GM18867 (cell line): ENCODE results near the gene MFSD2A.
A peak's percentile ranks its signal among the peaks of the same experiment; 100 is the strongest.
"Not testable (repeated sequence)": the region's sequence is repeated elsewhere in the genome, so short reads cannot be mapped to it uniquely, and the experiment has no call there.

Source experiments
- ATAC-seq: cut with Tn5 transposase; IDR thresholded peaks from one replicate; pipeline ENCODE4 v1.9.1; 2021; ENCODE audit warnings: mild to moderate bottlenecking, moderate library complexity; ENCODE audit not compliant: unreplicated experiment

MFSD2A gene

DNA sequence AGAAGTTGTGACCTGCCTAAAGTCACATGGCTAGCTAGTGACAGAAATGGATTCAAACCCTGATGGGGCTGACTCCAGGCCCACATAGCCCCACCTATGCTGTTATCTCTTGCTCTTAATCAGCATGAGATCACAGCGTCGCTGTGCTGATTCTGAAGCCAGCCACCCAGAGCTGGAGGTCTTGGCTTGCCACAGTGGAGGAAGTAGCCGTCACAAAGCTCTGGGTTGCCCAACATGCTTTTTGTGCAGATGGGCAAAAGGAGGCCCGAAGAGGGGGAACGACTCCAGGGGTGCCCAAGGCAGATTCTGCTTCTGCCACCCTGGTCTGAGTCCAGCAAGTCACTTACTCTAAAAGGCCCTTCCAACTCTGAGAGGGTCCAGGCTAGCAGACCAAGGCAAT lies 14.7 kb upstream of the MFSD2A start:
- ATAC-seq, result no peak

DNA sequence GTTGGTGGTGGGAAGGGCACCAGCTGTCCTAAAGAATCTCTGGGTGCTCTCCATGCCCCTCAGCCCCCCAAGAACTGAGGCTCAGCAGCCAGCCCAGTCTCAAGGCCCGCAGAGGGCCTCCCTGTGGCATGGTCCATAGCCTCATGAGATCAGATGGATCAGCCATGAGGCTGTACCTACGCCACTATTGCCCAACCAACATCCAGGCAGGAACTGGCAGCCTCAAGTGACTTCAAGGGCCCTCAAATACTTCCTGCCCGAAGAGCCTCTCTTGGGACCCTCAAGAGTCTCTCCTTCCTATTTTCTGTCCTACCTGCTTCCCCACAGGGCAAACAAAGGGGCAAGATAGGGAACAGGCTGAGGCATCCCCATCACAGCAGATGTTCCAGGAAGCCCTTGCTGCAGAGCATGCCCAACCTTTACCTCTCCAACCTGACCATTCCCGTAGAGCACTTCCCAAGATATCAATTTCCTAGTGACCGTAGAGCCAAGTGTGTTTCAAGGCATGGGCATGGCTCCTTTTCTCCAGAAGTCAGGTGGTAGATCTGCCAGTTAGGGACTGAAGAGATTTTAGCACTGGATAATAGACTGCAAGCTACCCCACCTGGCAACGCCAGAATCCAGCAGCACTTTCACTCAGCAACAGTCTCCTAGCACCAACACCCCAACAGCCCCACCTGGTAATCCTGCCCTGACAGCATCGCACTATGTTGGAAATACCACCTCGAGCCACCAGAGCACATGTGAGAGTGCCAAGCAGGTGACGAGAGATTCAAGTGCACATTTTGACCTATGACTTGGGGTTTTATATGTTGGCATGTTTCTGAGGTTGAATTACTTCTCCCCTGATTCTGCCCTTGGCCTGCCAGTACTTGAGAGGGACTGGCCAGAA lies 13.7 kb upstream of the MFSD2A start:
- no peak for ATAC-seq

DNA sequence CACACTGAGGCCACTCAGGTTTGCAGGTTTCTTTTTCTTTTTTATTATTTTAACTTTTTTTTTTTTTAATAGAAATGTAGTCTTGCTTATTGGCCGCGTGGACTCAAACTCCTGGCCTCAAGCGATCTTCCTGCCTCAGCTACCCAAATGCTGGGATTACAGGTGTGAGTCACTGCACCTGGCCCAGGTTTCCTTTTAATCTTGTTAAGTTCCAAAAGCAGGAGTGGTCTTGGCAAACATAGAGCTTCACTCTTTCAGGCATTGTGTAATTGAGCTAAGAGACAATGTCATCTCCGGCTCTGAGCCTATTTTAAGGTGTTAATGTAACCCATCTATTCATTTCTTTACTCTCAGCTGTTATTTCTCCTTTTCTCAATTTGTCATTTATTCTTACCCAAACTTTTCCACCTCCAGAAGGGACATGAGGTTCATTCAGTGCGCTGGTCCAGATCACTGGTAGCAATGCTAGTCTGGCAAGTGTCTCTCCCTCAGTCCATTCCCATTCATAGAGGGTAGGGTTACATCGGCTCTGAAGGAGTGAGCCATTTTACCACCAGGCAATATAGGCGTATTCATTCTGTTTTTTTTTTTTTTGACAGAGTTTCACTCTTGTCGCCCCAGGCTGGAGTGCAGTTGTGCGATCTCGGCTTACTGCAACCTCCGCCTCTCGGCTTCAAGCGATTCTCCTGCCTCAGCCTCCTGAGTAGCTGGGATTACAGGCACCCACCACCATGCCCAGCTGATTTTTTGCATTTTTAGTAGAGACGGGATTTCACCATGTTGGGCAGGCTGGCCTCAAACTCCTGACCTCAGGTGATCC lies 11.3 kb upstream of the MFSD2A start:
- ATAC-seq, result no peak

DNA sequence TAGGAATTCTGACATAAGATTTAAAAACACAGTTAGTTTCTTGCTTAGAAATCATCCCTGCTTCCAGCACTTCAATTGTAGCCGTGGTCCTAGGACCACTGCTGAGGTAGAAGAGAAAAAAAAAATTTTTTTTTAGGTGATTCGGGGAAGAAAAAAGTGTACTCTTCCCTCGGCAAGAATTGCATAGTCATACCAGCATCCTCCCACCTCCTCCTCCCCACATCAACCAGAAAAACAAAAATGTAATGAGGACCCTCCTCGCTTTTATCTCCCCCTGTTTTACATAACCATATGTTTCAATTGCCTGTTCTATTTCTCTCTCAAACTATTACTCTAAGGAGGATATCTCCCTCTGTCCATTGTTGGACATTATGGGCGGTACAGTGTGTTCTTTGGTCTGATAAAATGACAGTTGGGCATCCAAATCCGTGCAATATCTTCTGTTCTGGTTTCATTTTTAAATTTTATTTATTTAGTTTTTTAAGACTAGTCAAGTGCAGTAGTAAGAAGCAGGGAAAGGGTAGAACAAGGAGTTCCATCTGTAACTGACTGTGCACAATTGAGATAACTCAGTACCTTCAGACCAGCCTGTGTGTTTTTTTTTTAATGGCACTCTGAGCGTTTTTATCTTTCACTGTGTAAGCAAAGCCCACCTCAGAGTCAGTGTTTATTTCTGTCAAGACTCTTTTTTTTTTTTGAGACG lies 10.4 kb upstream of the MFSD2A start:
- no peak for ATAC-seq

DNA sequence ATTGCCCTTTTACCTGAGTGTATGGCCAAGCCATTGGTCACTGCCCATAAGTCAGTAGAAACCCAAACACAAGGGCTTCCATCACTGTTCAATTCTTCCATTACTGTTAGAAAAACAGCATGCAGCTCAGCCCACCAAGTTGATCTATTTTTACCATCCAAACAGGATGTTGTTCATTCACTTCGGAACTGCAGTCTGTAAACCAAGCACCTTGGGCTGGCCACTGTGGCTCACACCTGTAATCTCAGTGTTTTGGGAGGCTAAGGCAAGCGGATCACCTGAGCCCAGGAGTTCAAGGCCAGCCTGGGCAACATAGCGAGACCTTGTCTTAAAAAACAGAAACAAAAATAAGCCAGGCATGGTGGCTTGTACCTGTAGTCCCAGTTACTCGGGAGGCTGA lies 8.7 kb upstream of the MFSD2A start:
- no peak for ATAC-seq

DNA sequence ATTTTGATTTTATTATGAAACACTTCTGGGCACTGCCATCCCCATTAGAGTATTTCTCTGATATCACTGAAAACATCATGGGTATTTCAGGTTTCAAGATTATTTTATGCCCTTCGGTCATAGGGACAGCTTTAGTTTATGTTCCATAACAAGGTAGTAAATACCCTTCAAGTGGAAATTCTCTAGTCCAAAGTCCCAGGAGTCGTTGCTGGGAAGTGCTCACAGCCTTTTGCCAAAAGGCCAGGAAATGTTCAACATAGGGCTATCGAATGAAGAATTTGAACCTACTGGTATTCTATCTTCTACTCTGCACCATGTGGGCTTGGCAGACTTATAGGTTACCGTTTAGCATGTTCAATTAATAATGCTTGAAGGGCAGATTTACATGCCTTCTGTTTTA lies 7.7 kb upstream of the MFSD2A start:
- no peak for ATAC-seq

DNA sequence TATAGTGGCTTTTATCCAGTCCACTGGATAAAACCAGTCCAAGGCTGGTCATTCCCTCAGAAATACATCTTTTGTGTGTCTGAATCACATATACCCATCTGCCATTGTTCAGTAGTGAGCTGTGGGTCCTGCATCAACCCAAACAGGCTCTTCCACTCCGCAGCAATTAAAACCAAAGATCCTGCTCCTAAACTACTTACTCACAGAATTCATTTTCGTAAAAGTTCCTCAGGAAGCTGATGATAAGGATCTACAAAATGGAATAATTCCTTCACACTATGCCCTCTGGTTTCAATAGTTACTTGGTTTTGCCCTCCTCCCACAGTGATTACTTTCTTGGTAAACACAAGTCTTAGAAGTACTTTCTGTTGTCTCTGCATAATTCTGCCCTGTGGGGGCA lies 5.1 kb upstream of the MFSD2A start:
- no peak for ATAC-seq

DNA sequence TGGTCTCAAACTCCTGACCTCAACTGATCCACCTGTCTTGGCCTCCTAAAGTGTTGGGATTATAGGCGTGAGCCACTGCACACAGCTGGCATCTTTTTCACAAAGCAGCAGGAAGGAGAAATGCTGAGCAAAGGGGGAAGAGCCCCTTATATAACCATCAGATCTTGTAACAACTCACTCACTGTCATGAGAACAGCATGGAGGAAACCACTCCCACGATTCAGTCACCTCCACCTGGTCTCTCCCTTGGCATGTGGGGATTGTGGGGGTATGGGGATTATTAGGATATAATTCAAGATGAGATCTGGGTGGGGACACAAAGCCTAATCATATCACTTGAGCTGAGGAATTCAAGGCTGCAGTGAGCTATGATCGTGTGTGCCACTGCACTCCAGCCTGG lies 3.0 kb upstream of the MFSD2A start:
- ATAC-seq, result no peak

DNA sequence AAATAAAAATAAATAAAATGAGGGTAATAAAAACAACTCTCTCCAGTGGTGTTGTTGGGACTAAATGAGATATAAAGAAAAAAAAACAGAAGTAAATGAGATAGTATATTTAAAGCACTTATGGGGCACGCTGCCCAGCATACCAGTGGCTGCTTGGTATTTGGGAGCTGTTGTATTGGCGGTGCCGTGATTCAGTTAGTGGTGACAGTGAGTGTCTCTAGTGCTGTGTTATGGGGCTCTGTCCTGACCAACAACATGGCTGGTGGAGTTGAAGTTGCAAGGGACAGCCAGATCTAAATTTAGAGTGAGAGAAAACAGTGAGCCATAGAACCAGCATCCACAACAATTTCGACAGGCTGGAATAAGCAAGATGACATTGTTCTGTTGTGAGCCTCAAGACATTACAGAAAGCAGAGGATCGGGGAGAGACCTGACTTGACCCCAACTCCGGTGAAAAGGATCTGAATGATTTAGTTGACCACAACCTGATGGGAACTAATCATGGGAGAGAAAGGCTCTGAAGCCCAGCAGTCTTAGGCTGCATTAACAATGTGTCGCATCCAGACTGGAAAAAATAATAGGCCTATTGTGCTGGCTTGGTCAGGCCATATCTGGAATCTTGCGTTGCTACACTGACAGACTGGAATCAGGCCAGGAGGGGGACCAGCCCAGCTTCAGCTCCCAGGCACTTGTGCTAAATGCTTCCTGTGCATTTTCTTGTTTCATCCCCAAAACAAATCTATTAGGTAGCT lies 2.4 kb upstream of the MFSD2A start:
- ATAC-seq, result no peak

DNA sequence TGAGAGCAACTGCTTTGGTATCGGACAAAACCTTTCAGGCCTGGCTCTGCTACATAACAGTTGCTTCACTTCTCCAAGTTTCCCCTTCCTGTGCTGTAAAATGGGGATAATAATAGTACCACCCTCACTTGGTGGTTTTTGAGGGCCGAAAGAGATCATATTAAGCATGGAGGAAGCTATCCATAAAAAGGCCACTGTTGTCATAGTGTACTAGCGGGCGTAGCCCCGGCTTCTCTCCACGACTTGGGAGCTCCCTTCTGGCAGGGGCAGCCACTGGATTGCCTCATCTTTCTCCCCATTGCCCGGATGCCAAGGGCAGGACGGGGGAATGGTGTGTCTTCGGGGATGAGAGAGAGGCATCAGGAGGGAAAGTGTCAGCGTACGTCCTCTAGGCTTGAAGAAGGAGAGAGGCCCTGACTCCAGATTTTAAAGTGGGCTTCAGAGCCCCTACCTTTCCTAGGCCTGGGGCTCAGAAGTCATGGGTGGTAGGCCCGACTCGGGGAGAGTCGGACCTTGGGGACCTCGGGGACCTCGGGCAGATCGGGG lies 548 bp upstream of the MFSD2A start:
- no peak for ATAC-seq

DNA sequence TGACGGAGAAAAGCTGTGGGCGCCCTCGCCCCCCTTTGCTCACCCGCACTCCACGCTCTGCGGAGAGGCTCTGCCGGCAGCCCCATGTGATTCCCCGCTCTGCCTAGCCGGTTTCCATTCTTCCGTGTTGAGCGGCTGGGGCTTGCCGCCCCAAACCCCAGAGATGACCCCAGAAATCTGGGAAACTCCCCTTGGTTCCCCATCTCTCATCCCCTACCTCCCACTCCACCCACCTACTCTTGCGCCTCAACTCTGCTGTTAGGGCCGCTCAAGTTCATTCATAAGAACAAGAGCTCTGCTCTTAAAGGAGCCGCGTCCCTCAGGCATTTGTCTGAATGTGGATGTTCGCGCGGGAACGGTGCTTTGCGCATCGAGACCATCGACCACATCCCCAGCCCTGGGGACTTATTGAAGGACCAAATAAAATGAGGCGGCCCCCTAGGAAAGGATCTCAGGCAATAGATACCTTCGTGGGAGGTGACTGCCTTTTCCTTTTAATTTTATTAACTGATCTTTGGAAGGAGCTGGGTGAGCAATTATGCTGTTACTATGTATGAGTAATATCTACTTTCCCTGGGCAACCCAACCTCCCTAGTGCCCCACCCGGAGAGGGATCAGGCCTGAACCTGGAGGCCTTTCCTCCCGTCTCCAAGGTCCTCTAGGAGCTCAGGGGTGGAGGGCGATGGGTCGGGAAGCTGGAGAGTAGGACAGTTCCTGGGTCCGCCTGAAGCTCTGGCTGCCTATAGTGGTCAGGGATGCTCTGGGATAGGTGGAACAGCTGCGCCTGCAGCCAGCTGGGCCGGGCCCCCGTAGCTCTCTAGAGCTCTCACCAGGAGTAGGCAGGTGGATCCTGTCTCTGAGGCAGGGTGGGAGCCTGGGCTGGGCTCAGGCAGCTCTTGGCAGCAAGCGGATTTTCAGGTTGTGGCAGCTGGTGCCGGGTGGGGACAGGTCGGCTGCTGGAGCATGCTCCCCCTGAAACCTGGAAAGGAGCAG lies 898 bp downstream of the MFSD2A start:
- ATAC-seq, result peak; percentile 25

DNA sequence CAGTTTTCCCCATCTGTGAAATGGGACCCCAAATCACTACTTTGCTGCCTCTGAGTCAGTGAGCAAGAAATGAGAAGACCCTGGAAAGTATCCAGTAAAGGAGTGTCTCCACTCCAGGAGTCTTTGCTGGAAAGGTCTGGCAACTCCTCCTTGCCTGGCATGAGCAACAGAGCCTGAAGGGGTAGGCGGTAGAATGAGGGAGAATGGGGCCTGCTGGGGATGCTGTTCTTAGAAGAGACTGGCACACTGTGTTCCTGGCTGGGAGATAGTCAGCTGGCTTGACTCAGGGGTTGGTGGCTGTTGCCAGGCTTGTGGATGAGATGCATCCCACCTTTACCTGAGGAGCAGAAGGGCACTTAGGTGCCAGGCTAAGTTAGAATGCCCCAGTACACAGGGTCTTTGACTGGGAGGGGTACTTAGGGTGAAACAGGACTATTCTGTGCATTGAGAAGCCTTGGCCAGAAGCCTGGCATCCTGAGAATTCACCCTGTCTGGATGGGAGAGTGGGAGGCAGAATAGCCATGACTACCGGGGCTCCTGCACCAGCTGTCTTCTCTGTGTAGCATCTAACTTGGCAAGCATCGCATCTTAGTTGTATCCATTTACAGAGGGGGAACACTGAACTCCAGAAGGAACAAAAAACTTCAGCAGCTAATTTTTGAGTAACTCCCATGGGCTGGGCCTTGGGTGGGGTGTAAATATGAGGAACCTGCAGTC lies 2.5 kb downstream of the MFSD2A start:
- no peak for ATAC-seq

DNA sequence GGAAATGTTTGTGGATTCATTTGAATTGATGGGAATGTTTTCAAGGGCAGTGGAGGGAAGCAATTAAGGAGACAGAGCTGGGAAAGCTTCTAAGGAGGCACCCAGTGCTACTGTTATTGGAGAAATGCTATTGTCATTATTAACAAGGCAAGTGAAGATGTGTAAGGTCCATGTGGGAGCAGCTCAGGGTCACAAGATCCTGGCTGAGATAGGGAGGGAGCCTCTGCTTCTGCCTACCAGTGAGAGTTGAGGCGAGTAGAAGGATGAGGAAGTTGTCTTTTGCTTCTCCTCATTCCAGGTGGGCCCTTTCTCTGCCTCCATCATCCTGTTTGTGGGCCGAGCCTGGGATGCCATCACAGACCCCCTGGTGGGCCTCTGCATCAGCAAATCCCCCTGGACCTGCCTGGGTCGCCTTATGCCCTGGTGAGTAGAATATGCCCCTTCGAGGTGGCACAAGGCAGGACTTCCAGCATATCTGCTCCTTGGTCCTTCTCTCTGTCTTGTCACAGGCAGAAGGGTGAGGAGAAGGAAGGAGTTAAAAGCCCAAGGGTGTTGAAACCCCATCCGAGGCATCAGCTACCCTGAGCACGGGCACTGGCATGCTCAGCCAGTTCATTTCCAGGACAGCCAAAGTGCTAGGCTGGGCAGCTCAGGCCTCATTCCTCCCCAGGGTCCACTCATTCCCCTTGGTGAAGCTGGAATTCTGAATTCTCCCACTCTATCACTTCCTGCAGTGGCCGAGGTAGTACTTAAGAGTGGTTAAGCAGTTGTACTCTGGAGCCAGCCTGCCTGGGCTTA lies 3.7 kb downstream of the MFSD2A start:
- ATAC-seq, result no peak

DNA sequence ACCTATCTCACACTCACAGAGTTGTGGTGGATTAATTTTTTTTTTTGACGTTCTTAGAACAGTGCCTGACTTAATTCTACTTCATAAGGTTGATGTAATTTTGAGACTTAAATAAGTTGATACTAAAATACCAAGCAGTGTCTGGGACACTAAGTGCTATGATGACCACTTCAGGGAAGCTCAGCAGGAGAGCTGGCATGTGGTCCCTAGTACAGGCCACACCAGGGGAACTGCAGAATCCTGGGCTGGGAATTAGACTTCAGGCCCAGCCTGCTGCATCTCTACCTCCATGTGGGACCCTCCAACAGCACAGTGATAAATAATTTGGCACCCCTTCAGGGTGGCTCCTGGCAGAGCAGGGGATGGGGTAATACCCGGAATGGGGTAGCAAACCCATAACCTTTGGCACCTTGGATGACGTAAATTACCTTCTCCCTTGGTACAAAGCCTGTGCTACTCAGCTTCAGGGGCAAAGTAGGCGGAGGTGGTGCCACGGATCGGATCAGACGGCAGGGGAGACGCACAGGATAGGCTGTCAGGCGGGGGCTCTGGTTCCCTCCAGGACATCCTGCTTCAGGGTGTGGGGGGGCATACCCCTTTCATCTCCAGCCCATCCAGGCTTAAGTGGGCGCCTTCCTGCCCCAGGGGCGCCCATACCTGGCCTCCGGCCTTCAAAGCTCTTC lies 4.8 kb downstream of the MFSD2A start:
- no peak for ATAC-seq

DNA sequence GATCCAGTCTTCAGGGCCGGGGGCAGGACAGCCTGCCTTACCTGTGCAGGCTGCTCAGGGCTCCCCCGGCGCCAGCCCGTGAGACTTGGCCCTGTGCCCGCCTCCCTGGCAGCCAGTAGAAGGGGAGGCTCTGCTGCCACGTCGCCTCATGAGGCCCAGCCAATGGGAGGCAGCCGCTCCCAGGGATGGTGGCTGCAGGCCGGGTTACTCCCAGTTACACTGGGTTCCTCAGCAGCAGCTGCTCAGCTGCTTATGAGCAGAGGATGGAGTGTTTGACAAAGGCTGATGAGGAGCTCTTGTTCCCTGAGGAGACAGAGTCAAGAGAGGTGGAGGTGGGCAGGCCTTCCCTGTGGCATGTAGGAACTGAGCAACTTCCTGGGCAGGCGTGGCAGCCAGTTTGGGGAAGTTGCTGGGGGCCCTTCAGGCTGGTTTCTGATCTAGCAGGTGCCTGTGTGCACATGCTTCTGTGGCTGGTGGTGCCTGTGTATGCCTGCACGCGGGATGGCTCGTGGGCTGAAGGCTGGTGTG lies 5.5 kb downstream of the MFSD2A start:
- peak; percentile 61 for ATAC-seq

DNA sequence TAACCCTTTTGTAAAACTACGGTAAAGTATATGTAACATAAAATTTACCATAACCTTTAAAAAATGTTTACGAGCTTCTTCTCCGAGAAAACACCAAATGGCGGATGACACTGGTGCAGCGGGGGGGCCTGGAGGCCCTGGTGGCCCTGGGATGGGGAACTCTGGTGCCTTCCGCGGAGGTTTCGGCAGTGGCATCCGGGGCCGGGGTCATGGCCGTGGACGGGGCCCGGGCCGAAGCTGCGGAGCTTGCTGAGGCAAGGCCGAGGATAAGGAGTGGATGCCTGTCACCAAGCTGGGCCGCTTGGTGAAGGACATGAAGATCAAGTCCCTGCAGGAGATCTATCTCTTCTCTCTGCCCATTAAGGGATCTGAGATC lies 7.5 kb downstream of the MFSD2A start:
- ATAC-seq, result no peak

DNA sequence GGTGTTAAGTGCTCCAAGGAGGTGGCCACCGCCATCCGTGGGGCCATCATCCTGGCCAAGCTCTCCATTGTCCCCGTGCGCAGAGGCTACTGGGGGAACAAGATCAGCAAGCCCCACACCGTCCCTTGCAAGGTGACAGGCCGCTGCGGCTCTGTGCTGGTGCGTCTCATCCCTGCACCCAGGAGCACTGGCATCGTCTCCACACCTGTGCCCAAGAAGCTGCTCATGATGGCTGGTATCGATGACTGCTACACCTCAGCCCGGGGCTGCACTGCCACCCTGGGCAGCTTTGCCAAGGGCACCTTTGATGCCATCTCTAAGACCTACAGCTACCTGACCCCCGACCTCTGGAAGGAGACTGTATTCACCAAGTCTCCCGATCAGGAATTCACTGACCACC lies 8.0 kb downstream of the MFSD2A start:
- ATAC-seq, result not testable (repeated sequence)
